ENCODE results near the gene PTPRQ. TPM values are rescaled to one million over a fixed set of nuclear protein-coding genes. Genes with fewer than 3 reads are reported as not detected.
A peak's percentile ranks its signal among the peaks of the same experiment; 100 is the strongest.

PTPRQ gene
- total RNA-seq, 1 donor from 2014 or later = 0.49 TPM

DNA sequence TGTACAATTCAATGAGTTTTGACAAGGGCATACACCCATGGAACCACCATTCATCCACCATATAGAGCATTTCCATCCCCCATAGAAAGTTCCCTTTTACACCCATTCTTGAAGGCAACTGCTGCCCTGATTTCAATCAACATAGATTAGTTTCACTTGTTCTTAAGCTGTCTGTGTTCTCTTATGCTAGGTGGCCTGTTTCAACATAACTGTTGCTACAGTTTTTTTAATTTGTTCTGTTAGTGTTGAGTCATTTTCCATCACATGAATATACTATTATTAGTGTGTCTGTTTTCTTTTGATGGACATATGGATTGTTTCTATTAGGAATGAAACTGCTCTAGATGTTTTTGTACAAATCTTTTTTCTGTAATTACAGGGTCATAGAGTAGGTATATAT lies 123.4 kb downstream of the PTPRQ start:
- no peak for DNase-seq

DNA sequence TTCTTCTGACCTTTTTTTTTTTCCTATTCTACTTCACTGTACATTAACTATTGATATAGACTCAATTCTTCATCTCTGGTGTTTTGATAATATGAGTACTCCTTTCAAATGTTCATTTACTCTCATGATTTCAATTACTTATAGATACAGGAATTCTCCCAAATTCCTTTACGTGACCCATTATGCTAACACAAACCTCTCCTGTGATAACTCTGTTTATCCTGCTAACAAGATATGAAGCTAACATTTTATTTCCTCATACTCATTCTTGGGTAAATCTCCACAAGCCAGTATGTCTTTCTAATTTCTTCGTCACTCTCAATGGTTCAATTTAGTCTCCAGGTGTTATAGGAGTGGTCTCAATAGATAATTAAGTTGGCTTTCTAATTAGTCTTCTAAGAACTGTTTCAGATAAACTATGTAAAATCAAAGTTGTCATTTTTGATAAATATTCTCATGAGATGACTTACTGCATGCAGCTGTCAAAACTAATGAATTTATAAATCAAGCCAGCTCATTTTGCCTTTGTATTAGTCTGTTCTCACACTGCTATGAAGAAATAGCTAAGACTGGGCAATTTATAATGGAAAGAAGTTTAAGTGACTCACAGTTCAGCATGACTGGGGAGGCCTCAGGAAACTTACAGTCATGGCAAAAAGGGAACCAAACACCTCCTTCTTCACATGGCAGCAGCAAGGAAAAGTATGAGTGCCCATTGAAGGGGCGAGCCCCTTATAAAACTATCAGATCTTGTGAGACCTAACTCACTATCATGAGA lies 132.8 kb downstream of the PTPRQ start:
- DNase-seq = no peak

GRCh38 chr12:80580254-80580653 lies 136.2 kb downstream of the PTPRQ start:
- DNase-seq = peak; percentile 94

DNA sequence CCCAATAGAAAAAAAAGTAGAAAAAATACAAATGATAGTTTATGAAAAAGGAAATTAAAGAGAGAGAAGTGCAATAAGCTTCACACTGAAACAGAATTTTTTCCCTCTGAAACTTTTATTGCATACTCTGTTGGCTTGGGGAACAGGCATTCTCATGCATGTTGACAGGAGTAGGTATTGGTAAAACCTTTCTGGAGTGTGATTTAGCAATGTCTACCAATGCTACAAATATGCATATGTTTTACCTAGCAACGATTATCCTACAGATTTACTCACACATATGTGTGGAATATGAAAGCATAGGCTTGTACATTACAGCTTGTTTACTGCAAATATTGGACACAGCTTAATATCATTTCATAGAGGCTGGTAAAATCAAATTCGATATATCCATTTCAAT lies 137.7 kb downstream of the PTPRQ start:
- DNase-seq = no peak

GRCh38 chr12:80582431-80582830 lies 138.4 kb downstream of the PTPRQ start:
- no peak for DNase-seq

DNA sequence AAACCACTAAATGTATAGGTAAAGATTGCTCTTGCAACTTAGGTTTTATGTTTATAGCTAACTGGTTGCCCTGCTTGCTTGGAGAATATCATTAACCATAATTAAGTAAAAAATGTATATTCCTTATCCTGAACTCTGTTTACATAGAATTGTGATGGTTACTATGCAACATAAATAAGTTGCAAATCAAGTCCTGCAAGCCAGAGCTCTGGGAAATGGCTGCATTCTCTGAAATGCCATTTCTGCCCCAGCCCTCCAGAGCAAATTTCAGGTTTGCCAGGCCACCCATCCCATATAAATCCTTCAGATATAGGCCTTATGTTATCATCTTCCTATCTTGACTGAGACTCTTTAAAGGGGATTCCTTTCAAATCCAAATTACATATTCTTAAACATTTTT lies 145.0 kb downstream of the PTPRQ start:
- DNase-seq = no peak

DNA sequence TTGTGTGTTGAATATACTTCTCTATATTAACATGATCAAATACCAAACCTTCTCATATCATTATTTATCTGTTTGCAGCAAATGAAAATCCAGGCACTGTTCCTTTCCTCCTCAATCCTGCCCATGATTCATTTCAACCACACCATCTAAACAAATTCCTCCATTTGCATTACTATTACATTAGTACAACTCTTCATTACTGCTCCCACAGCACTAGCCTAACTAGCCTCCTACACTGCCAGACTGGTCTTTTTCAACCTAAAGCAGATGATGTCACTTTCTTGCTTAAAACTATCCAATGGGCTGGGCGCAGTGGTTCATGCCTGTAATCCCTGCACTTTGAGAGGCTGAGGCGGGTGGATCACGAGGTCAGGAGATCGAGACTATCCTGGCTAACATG lies 146.1 kb downstream of the PTPRQ start:
- DNase-seq = no peak

DNA sequence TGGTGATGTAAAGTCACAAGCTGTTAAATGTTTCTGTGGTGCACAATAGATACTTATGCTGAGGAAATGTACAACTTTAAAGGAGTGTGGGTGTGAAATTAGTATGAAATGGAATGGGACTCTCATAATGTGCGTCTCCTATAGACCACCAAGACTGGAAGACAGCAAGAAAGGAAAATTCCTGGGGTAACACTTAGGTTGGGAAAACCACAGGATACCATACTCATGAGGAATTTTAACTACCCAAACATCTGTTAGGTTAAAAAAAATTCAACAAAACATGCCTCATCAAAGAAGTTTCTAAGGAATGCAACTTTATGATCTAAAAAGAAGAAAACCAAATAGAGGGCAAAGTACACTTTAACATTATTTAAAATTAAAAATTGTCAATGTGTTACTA lies 149.7 kb downstream of the PTPRQ start:
- no peak for DNase-seq

- DNase-seq = no peak
These were observed 152.5 kb downstream of the PTPRQ start for GRCh38 chr12:80596509-80596908.

DNA sequence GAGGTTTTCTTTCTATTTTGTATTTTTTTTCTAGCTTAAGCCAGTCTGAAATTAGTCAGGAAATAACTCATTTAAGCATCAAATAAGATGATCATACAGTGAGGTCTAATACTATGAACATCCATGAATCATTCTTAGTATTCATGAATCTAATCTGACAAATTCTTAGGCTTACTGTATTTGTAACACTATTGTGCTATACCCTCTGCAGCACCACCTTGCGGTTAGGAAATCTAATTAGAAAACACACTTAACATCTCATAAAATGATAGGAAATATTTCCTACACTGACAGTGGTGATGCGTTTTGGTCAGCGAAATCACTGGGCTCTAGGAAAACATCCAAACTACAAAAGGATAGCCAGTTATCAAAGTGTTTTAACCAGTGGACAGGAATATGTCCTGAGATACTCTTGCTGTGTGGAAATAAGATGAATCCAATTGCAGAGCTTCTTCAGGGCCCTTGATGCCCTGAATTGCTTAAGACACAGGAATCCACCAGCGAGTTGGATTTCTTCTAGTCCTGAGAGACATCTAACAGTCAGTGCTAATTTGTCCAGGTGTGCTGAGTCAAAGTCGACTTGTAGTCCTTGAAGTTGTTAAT lies 154.1 kb downstream of the PTPRQ start:
- no peak for DNase-seq

DNA sequence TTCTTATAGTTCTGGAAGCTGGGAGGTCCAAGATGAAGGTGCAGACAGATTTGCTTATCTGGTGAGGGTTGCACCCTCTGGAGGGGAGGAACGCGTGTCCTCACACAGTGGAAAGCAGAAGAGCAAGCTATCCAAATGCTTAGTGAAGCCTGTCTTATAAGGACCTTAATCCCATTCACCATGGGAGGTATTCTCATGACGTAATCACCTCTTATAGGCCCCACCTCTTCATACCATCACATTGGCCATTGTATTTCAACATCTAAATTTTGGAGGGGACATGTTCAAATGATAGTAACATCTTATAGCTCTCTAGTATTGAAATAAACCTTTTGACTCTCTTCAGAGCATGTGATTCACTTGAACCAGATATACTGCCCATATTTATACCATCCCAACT lies 158.4 kb downstream of the PTPRQ start:
- no peak for DNase-seq

DNA sequence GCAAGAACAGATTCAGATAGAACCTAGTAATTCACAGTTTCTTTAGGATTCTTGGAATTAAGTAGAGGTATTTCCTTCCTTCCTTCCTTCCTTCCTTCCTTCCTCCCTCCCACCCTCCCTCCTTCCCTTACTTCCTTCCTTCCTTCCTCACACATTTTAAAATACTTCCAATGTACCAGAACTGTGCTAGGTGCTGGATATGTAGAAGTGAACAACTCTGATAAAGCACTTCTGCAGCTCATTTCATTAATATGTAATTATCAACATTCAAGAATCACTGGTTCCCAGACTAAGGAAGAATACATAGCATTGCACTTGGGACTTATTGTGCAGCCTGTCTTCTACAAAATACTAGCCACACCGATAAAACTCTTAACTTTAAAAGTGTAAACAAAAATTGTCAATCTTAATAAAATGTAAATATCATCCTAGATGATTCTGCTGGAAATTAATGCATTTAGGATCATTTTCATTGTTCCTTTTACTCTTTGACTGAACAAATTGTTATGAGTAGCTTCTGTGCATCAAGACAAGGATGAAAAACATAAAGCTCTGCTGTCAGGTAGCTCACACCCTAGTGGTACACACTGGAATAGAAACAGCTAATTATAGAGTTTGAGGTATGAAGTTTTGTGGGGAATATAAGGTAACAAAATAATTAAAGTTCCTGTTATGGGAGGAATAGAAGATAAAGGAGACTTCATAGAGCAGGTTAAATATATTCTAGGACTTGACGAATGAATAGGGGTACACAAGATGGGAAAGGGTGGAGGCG lies 163.5 kb downstream of the PTPRQ start:
- no peak for DNase-seq

- no peak for DNase-seq
These were observed 173.7 kb downstream of the PTPRQ start for GRCh38 chr12:80617733-80618132.

DNA sequence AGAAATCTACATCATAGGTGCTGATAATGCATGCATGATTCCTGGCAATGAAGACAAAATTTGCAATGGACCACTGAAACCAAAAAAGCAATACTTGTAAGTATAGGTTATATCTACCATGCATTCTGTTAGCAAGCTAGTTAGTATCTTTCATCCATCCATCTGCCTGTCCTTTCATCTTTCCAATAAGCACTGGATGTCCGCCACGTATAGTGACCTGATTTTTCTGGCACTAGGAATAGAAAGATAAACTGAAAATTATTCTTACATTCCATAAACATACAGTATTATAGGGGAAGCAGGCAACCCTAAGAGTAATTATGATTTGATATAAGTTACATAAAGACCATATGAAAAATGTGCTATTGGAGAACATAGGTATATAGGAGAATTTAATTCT lies 176.2 kb downstream of the PTPRQ start:
- no peak for DNase-seq

DNA sequence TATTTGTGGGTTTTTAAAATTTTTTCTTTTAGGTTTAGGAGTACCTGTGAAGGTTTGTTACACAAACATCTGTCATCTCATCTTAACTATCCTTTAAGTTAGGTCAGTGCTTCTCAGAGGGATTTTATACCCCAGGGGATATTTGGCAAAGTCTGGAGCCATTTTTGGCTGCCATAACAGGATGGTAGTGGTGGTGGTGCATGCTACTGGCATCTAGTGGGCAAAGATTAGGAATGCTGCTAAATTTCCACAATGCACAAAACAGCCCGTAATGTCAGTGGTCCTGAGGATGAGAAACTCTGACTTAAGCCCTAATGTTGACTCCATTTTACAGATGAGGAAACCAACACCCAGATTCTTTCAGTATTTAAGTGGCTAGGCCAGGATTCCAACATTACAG lies 178.2 kb downstream of the PTPRQ start:
- DNase-seq = no peak

DNA sequence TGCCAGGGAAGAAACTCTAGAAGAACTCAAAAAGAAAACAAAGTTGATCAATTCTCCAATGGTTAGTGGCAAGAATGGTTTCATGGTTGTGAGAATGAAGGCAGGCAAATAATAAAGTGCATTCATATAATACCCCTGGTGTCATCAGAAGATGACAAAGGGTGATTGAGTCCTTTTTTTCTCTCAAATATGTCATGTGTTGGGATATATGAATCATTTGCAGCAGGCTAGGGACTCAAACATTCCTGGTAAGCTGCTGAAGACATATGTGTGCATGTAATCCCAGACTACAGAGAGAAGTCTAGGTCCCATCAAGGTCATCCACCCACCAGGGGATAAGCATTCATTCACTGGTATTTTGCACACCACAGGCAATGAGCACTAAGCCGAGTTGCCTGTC lies 181.0 kb downstream of the PTPRQ start:
- no peak for DNase-seq

DNA sequence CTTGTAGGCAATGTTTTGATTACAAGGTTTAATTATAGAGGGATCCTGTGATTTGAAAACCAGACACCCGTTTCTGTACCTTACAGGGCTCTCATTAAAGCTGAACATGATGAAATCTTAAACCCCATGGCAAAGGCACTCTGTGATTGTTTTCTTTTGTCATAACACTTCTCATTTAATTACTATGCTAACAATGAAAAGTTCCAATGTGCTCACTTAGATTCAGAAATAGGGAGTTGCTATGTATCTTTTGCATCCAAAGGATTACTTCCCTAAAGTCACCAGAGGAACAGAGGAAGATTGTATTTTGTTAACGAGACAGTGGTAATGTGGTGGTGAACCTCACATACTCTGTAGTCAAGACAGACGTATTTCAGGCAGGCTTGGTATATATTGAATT lies 181.9 kb downstream of the PTPRQ start:
- DNase-seq = no peak

- no peak for DNase-seq
These were observed 183.7 kb downstream of the PTPRQ start for GRCh38 chr12:80627782-80628181.

DNA sequence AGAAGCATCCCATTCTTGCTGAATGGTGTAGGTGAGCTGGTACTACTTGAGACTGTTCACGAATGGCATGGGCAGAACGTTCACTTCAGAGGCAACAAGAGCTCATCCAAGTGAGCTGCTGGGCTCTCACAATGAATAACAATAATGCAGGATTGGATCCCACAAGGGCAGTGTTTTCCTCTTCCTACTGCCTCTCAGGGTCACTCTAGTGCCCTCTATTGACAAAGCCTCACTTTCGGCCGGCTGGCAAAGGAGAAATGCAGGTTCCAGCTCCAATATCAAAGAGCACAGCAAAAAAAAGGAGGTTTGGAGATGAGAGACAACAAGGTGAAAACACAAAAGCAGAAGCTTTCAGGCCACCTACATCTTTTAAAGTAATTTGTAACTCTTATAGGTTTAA lies 188.8 kb downstream of the PTPRQ start:
- no peak for DNase-seq

GRCh38 chr12:80634903-80635302 lies 190.9 kb downstream of the PTPRQ start:
- no peak for DNase-seq

DNA sequence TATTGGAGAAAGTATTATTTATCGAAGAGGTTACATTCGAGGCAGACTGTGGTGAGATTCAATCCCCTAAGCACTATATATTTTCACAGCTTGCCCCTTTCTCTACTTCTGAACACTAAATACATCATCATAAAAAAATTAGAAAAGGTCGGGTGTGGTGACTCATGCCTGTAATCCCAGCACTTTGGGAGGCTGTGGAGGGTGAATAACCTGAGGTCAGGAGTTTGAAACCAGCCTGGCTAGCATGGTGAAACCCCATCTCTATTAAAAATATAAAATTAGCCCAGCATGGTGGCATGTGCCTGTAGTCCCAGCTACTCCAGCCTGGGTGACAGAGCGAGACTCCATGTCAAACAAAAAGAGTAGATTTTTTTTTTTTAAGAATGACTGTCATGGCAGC lies 192.8 kb downstream of the PTPRQ start:
- DNase-seq = no peak

DNA sequence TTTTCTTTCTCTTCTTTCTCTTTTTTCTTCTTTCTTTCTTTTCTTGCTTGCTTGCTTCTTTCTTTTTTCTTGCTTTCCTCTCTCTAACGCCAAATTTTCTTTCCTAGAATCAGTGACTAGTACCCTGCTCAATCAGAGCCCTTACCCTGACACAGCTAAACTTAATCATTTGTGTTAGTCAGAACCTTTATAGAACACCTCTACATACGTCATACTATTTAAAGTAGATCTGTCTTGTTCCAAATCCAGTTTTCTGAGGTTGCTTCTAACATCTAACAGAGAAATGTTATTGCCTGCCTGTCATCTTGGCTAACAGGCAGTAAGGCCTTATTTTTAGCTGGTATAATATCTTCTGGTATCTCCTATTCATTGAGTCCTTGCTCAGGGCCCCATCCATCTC lies 197.9 kb downstream of the PTPRQ start:
- no peak for DNase-seq

- DNase-seq = no peak
These were observed 199.9 kb downstream of the PTPRQ start for GRCh38 chr12:80643961-80644360.

DNA sequence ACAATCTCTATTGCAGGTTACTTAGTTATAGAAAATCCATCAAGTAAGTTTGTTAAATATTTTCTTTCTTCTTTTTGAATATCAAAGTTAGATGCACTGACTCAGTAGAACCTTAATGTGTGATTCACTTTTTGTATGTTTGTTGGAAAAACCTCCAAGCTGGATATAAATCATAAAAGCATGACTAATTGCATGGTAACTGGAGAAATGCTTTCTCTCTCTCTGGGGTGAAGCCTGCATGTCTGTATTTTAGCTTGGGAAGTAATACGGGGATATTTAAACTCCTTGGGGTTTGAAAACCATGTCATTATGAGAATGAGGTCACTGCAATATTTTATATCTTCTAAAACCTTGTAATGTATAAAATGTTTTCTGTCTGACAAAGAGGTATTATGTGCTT lies 204.8 kb downstream of the PTPRQ start:
- DNase-seq = no peak
